Measurements from ENCODE around the gene AFF3.

- TF ChIP-seq CTCF (IDR thresholded peaks at IDR 0.05; ENCODE audit: low read depth, low read length, poor library complexity, severe bottlenecking): no peak
- TF ChIP-seq EZH2phosphoT487 (IDR thresholded peaks at IDR 0.05; ENCODE audit: borderline replicate concordance, low read length): no peak
These were observed 295.8 kb downstream of the AFF3 start for GRCh38 chr2:99846462-99847107.
